T-cell (primary cell): ENCODE results near the gene DHRS12. TPM values are rescaled to one million over a fixed set of nuclear protein-coding genes. Genes with fewer than 3 reads are reported as not detected.

Experiments used
- ATAC-seq, 4 experiments: fragments of 200-7000 bp in 3 of 4; fragments of 150-1000 bp in 1 of 4; cut with Tn5 transposase; replicated peaks in 1 of 4; 1 replicate in 3 of 4; 2 replicates in 1 of 4; pipeline ENCODE4 v1.10.0; 2021; ENCODE audit warnings: moderate library complexity in 3 of 4, mild to moderate bottlenecking in 2 of 4, moderate number of reproducible peaks in 1 of 4
- CTCF ChIA-PET, 2 donors: fragments of 300-600 bp; sonication (Branson Sonifier 250); formaldehyde crosslinking; loops; one replicate each; lab custom pipeline; 2022; ENCODE audit warnings: antibody characterized with exemption in 2 of 2; lab: Charles Lee
- POLR2A ChIA-PET, 2 donors: fragments of 300-600 bp; sonication (Branson Sonifier 250); formaldehyde crosslinking; loops; one replicate each; lab custom pipeline; 2022; ENCODE audit warnings: antibody characterized with exemption in 2 of 2; lab: Charles Lee
- DNase-seq, 35 experiments: peaks; one replicate each; pipeline versions ENCODE4 v3.0.0 to v3.0.0-alpha.2; 2013 to 2023
- H3K27ac ChIP-seq: one replicate; pipeline ENCODE4 v1.5.1; 2013; ENCODE audit warnings: low read length
- H3K27me3 ChIP-seq, 2 experiments: replicated peaks in 1 of 2; 1 replicate in 1 of 2; 2 replicates in 1 of 2; pipeline versions ENCODE4 v1.6.1 to v1.7.0; 2013; ENCODE audit warnings: low read length in 1 of 2, mixed read lengths in 1 of 2; ENCODE audit not compliant: control insufficient read depth in 2 of 2, insufficient read depth in 2 of 2; ENCODE audit errors: extremely low read depth in 1 of 2
- H3K36me3 ChIP-seq, 2 donors: 1 replicate in 1 of 2; 2 replicates in 1 of 2; pipeline versions ENCODE4 v1.6.1 to v1.7.0; 2013; ENCODE audit warnings: low read length in 1 of 2; ENCODE audit not compliant: control insufficient read depth in 2 of 2, insufficient read depth in 1 of 2; ENCODE audit errors: extremely low read depth in 1 of 2
- H3K4me1 ChIP-seq, 2 experiments: 1 replicate in 1 of 2; 2 replicates in 1 of 2; pipeline versions ENCODE4 v1.6.1 to v1.7.0; 2013; ENCODE audit warnings: low read length in 2 of 2, mixed read lengths in 1 of 2; ENCODE audit not compliant: insufficient read depth in 2 of 2, control insufficient read depth in 1 of 2; ENCODE audit errors: extremely low read depth in 1 of 2
- H3K4me3 ChIP-seq, 2 donors: 1 replicate in 1 of 2; 2 replicates in 1 of 2; pipeline versions ENCODE4 v1.5.1 to v1.7.0; 2013; ENCODE audit warnings: mild to moderate bottlenecking in 2 of 2, low read length in 1 of 2, moderate library complexity in 1 of 2; ENCODE audit not compliant: control insufficient read depth in 1 of 2; ENCODE audit errors: extremely low read depth in 1 of 2
- H3K9me3 ChIP-seq: 2 replicates; pipeline ENCODE4 v1.7.0; 2013
- H3K27ac Mint-ChIP-seq, 2 donors: one replicate each; pipeline ENCODE4 v1.8.0; 2020 to 2021; ENCODE audit warnings: mild to moderate bottlenecking in 2 of 2, mixed read lengths in 2 of 2
- H3K27me3 Mint-ChIP-seq, 2 donors: one replicate each; pipeline ENCODE4 v1.8.0; 2021 to 2022; ENCODE audit warnings: mixed read lengths in 2 of 2
- H3K36me3 Mint-ChIP-seq: one replicate; pipeline ENCODE4 v1.8.0; 2021; ENCODE audit warnings: mixed read lengths
- H3K4me1 Mint-ChIP-seq, 3 donors: one replicate each; pipeline ENCODE4 v1.8.0; 2020 to 2022; ENCODE audit warnings: mixed read lengths in 3 of 3, mild to moderate bottlenecking in 1 of 3
- H3K4me3 Mint-ChIP-seq, 3 donors: one replicate each; pipeline ENCODE4 v1.8.0; 2020 to 2022; ENCODE audit warnings: mild to moderate bottlenecking in 3 of 3, mixed read lengths in 3 of 3, moderate library complexity in 3 of 3
- H3K9me3 Mint-ChIP-seq, 3 donors: one replicate each; pipeline ENCODE4 v1.8.0; 2020 to 2022; ENCODE audit warnings: mixed read lengths in 3 of 3
- WGBS: methylation state at CpG from one replicate; pipeline ENCODE4 v1.1.5; 2013; ENCODE audit warnings: missing lambda C conversion rate; ENCODE audit not compliant: insufficient coverage; 5-methylcytosine and 5-hydroxymethylcytosine counted together
- total RNA-seq, 35 experiments: library from RNA in 6 of 35; stranded (reverse) in 6 of 35; fragments of 120-200 nt in 1 of 35; gene quantifications; one replicate each; pipeline versions ENCODE4 v1.2.1 to v1.2.4 and lab custom pipeline; 2013 to 2026

The DHRS12 gene
- total RNA-seq, 5 donors from 2014 or later (not counting 1 experiment from before 2014, with no cell fraction given): 18.1 to 27.8 (median 21.7) TPM

GRCh38 chr13:51761643-51762350 lies 42.2 kb downstream of the DHRS12 start:
- H3K4me1 Mint-ChIP-seq: peaks cover 21 to 28% (median 24%) of the 10 kb centered on the region in 3 donors
- H3K36me3 ChIP-seq: peaks cover 11 to 21% of the 10 kb centered on the region in 2 donors
- DNase-seq (no peak), ATAC-seq (no peak)
- H3K4me1 ChIP-seq: peaks cover 8 to 19% of the 10 kb centered on the region in 2 experiments
- H3K27ac Mint-ChIP-seq: peak overlapping the region in 1 of 2 donors; percentile 3
- H3K27ac ChIP-seq: no peak overlapping the region
- 98% methylated on average over 12 of the region's 16 CpGs for WGBS
- no peaks in the 10 kb centered on the region for H3K9me3 Mint-ChIP-seq
- CTCF ChIA-PET: no interaction called here
- H3K4me3 ChIP-seq: no peak overlapping the region
- peaks cover 51% of the 10 kb centered on the region for H3K36me3 Mint-ChIP-seq
- H3K27me3 ChIP-seq: no peaks in the 10 kb centered on the region
- H3K4me3 Mint-ChIP-seq: no peak overlapping the region
- no peaks in the 10 kb centered on the region for H3K27me3 Mint-ChIP-seq
- H3K9me3 ChIP-seq: no peaks in the 10 kb centered on the region
- POLR2A ChIA-PET: interaction anchor here in 1 of 2 donors (0.7 kb wide), 1 partner anchor 334 kb away, joined by 3 read pairs; no protein-coding TSS in a partner anchor

- over 99% methylated on average over 11 of the region's 12 CpGs for WGBS
- no peaks in the 10 kb centered on the region for H3K27me3 Mint-ChIP-seq
- Histone ChIP-seq H3K9me3 (no peaks in the 10 kb centered on the region), H3K4me3 (no peak overlapping the region), H3K27ac (no peak overlapping the region), H3K4me1 (peaks cover 8 to 19% of the 10 kb centered on the region in 2 experiments), H3K27me3 (no peaks in the 10 kb centered on the region), H3K36me3 (peaks cover 9 to 21% of the 10 kb centered on the region in 2 donors)
- DNase-seq (no peak), ATAC-seq (no peak)
- no peaks in the 10 kb centered on the region for H3K9me3 Mint-ChIP-seq
- H3K27ac Mint-ChIP-seq: no peak overlapping the region
- no peak overlapping the region for H3K4me3 Mint-ChIP-seq
- H3K36me3 Mint-ChIP-seq: peaks cover 57% of the 10 kb centered on the region
- CTCF ChIA-PET: no interaction called here
- peaks cover 18 to 26% (median 21%) of the 10 kb centered on the region in 3 donors for H3K4me1 Mint-ChIP-seq
- POLR2A ChIA-PET: no interaction called here
Measured at GRCh38 chr13:51760592-51760991, 43.4 kb downstream of the DHRS12 start.

- Histone ChIP-seq H3K36me3 (peaks cover 9 to 29% of the 10 kb centered on the region in 2 donors), H3K4me3 (no peak overlapping the region), H3K9me3 (no peaks in the 10 kb centered on the region), H3K27me3 (no peaks in the 10 kb centered on the region), H3K27ac (no peak overlapping the region), H3K4me1 (peaks cover 3 to 6% of the 10 kb centered on the region in 2 experiments)
- DNase-seq (no peak), ATAC-seq (no peak)
- ChIA-PET CTCF (interaction anchor here (0.7 kb wide), 2 partner anchors 115 to 360 kb away, joined by 3 read pairs; no protein-coding TSS in a partner anchor), POLR2A (no interaction called here)
- WGBS: 96% methylated on average over 5 of the region's 5 CpGs
- Mint-ChIP-seq H3K4me3 (no peak overlapping the region), H3K9me3 (no peaks in the 10 kb centered on the region), H3K36me3 (peaks cover 61% of the 10 kb centered on the region), H3K27me3 (no peaks in the 10 kb centered on the region), H3K4me1 (peaks cover 5 to 13% (median 7%) of the 10 kb centered on the region in 3 donors), H3K27ac (no peak overlapping the region)
Measured at GRCh38 chr13:51759240-51759639, 44.7 kb downstream of the DHRS12 start.

- H3K9me3 ChIP-seq: no peaks in the 10 kb centered on the region
- Mint-ChIP-seq H3K27me3 (no peaks in the 10 kb centered on the region), H3K9me3 (no peaks in the 10 kb centered on the region), H3K36me3 (peaks cover 64% of the 10 kb centered on the region), H3K27ac (no peak overlapping the region), H3K4me3 (no peak overlapping the region), H3K4me1 (peaks cover 0 to 7% (median 2%) of the 10 kb centered on the region in 3 donors)
- DNase-seq (no peak), ATAC-seq (no peak)
- H3K27ac ChIP-seq: no peak overlapping the region
- no peaks in the 10 kb centered on the region for H3K27me3 ChIP-seq
- 96% methylated on average over 4 of the region's 6 CpGs for WGBS
- peaks cover 9 to 31% of the 10 kb centered on the region in 2 donors for H3K36me3 ChIP-seq
- H3K4me1 ChIP-seq: peaks cover 0 to 3% of the 10 kb centered on the region in 2 experiments
- POLR2A ChIA-PET: interaction anchor here in 1 of 2 donors (0.7 kb wide), 1 partner anchor 308 kb away, joined by 9 read pairs; no protein-coding TSS in a partner anchor
- CTCF ChIA-PET: interaction anchor here in 1 of 2 donors (0.7 kb wide), 1 partner anchor 16 kb away, joined by 3 read pairs; no protein-coding TSS in a partner anchor
- no peak overlapping the region for H3K4me3 ChIP-seq
Measured at GRCh38 chr13:51758691-51759090, 45.3 kb downstream of the DHRS12 start.

GRCh38 chr13:51756651-51757050 lies 47.3 kb downstream of the DHRS12 start:
- WGBS: no CpG with 5 or more reads among the region's 2 CpGs
- Mint-ChIP-seq H3K4me3 (no peak overlapping the region), H3K36me3 (peaks cover 69% of the 10 kb centered on the region), H3K9me3 (no peaks in the 10 kb centered on the region), H3K27me3 (no peaks in the 10 kb centered on the region), H3K27ac (no peak overlapping the region), H3K4me1 (no peaks in the 10 kb centered on the region)
- ChIA-PET POLR2A (no interaction called here), CTCF (interaction anchor here (0.6 to 1.1 kb wide), 2 partner anchors 172 to 312 kb away, joined by 3 read pairs; no protein-coding TSS in a partner anchor)
- peaks cover 6 to 38% of the 10 kb centered on the region in 2 donors for H3K36me3 ChIP-seq
- ATAC-seq (no peak), DNase-seq (no peak)
- no peaks in the 10 kb centered on the region for H3K27me3 ChIP-seq
- H3K4me3 ChIP-seq: no peak overlapping the region
- no peaks in the 10 kb centered on the region for H3K4me1 ChIP-seq
- no peak overlapping the region for H3K27ac ChIP-seq
- no peaks in the 10 kb centered on the region for H3K9me3 ChIP-seq

GRCh38 chr13:51747438-51748434 lies 56.2 kb downstream of the DHRS12 start:
- Mint-ChIP-seq H3K36me3 (peaks cover 75% of the 10 kb centered on the region), H3K4me3 (no peak overlapping the region), H3K27me3 (no peaks in the 10 kb centered on the region), H3K4me1 (no peaks in the 10 kb centered on the region), H3K9me3 (peaks cover 0 to 11% (median 4%) of the 10 kb centered on the region in 3 donors), H3K27ac (no peak overlapping the region)
- Histone ChIP-seq H3K4me1 (no peaks in the 10 kb centered on the region), H3K4me3 (no peak overlapping the region), H3K27me3 (no peaks in the 10 kb centered on the region), H3K9me3 (peaks cover 3% of the 10 kb centered on the region), H3K36me3 (peaks cover 0 to 13% of the 10 kb centered on the region in 2 donors), H3K27ac (no peak overlapping the region)
- ChIA-PET CTCF (no interaction called here), POLR2A (interaction anchor here in 1 of 2 donors (0.6 kb wide), 1 partner anchor 30 kb away, joined by 3 read pairs; no protein-coding TSS in a partner anchor)
- ATAC-seq (no peak), DNase-seq (no peak)
- WGBS: 96% methylated on average over 6 of the region's 9 CpGs
